ENCODE results near the gene HIF1A.

DNA sequence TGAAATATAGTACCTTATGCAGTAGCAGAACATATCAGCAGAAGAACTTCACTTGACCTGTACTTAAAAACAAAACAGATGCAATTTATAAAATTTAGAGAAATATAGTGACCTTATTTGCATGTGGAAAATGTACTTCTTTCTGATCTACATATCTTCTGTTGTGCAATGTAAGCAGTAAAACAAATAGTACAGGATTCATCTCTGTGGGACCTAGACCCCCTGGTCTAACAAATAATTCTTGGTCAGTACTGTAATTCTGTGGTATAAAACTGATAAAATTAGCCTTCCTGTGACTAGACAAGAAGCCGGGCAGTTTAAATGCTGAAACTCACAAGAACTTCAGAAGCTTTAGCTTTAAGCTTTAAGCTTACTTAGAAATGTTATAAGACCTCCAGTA is 21.6 kb downstream of the HIF1A start:
- TF ChIP-seq CTCF (IDR thresholded peaks at IDR 0.05; ENCODE audit: extremely low read depth in 1 of 2, insufficient read depth in 1 of 2, low read depth in 1 of 2, low read length in 2 of 2) = no peak
- TF ChIP-seq POLR2A (IDR thresholded peaks at IDR 0.05; ENCODE audit: low read depth, low read length) = no peak
- TF ChIP-seq POLR2AphosphoS5 (IDR thresholded peaks at IDR 0.05; ENCODE audit: insufficient read depth, low read depth, low read length) = no peak
